WTC11 (cell line): ENCODE results near the gene ARMC7. TPM values are rescaled to one million over a fixed set of nuclear protein-coding genes. Genes with fewer than 3 reads are reported as not detected.

Experiments
- ATAC-seq: fragments of 200-7000 bp; cut with Tn5 transposase; 2 replicates; pipeline ENCODE4 v1.10.0; 2021; ENCODE audit warnings: mild to moderate bottlenecking, moderate library complexity
- CTCF ChIA-PET: fragments of 300-600 bp; sonication (Branson Sonifier 250); formaldehyde crosslinking; loops from one replicate; lab custom pipeline; 2021; ENCODE audit warnings: antibody characterized with exemption; lab: Charles Lee
- POLR2A ChIA-PET: fragments of 350-600 bp; sonication (Branson Sonifier 250); formaldehyde crosslinking; loops from one replicate; lab custom pipeline; 2021; ENCODE audit warnings: antibody characterized with exemption; lab: Charles Lee
- DNase-seq: peaks from one replicate; pipeline ENCODE4 v3.0.0; 2021; ENCODE audit warnings: low spot score
- H3K27ac Mint-ChIP-seq: 2 replicates; pipeline ENCODE4 v1.8.0; 2021; ENCODE audit warnings: mixed read lengths
- H3K27me3 Mint-ChIP-seq: 2 replicates; pipeline ENCODE4 v1.8.0; 2021; ENCODE audit warnings: low read depth, mild to moderate bottlenecking, moderate library complexity, mixed read lengths
- H3K36me3 Mint-ChIP-seq: 2 replicates; pipeline ENCODE4 v1.8.0; 2021; ENCODE audit warnings: mixed read lengths
- H3K4me1 Mint-ChIP-seq: 2 replicates; pipeline ENCODE4 v1.8.0; 2022; ENCODE audit warnings: mixed read lengths
- H3K4me3 Mint-ChIP-seq: 2 replicates; pipeline ENCODE4 v1.8.0; 2021; ENCODE audit warnings: mild to moderate bottlenecking, moderate library complexity, mixed read lengths
- H3K9me3 Mint-ChIP-seq: 2 replicates; pipeline ENCODE4 v1.8.0; 2021; ENCODE audit warnings: mixed read lengths
- CREB1 ChIP-seq: sonication (generic); formaldehyde crosslinking; IDR thresholded peaks from 2 replicates; pipeline ENCODE4 v1.8.0; 2023; ENCODE audit warnings: mild to moderate bottlenecking, missing genetic modification reagents
- ELF4 ChIP-seq: sonication (generic); formaldehyde crosslinking; IDR thresholded peaks from 2 replicates; pipeline ENCODE4 v1.8.1; 2022; ENCODE audit warnings: low read depth, mild to moderate bottlenecking, moderate library complexity, missing genetic modification reagents
- ESRRA ChIP-seq: sonication (generic); formaldehyde crosslinking; IDR thresholded peaks from 2 replicates; pipeline ENCODE4 v1.8.1; 2022; ENCODE audit warnings: mild to moderate bottlenecking, missing genetic modification reagents, borderline replicate concordance
- ETV6 ChIP-seq: sonication (generic); formaldehyde crosslinking; IDR thresholded peaks from 2 replicates; pipeline ENCODE4 v1.8.1; 2022; ENCODE audit warnings: mild to moderate bottlenecking, missing genetic modification reagents
- GTF2I ChIP-seq: fragments of 250-450 bp; sonication (Bioruptor Pico); conservative IDR thresholded peaks from 2 replicates; pipeline ENCODE4 v1.4.0; 2021; ENCODE audit warnings: mild to moderate bottlenecking
- IRF1 ChIP-seq: sonication (generic); formaldehyde crosslinking; IDR thresholded peaks from 2 replicates; pipeline ENCODE4 v1.8.0; 2023; ENCODE audit warnings: missing genetic modification reagents
- MAX ChIP-seq: sonication (generic); formaldehyde crosslinking; IDR thresholded peaks from 2 replicates; pipeline ENCODE4 v1.8.0; 2022; ENCODE audit warnings: mild to moderate bottlenecking, missing genetic modification reagents
- NFE2L1 ChIP-seq: sonication (generic); formaldehyde crosslinking; IDR thresholded peaks from 2 replicates; pipeline ENCODE4 v1.8.1; 2023; ENCODE audit warnings: missing genetic modification reagents
- NFYB ChIP-seq: sonication (generic); formaldehyde crosslinking; conservative IDR thresholded peaks from 2 replicates; pipeline ENCODE4 v1.8.0; 2022; ENCODE audit warnings: low read depth, missing genetic modification reagents
- NR2C2 ChIP-seq: sonication (generic); formaldehyde crosslinking; IDR thresholded peaks from 2 replicates; pipeline ENCODE4 v1.8.0; 2022; ENCODE audit warnings: mild to moderate bottlenecking, missing genetic modification reagents
- NR3C1 ChIP-seq: sonication (generic); formaldehyde crosslinking; conservative IDR thresholded peaks from 2 replicates; pipeline ENCODE4 v1.8.1; 2023; ENCODE audit warnings: low read depth, mild to moderate bottlenecking, missing genetic modification reagents
- SMAD3 ChIP-seq: sonication (generic); formaldehyde crosslinking; IDR thresholded peaks from 2 replicates; pipeline ENCODE4 v1.8.0; 2022; ENCODE audit warnings: missing genetic modification reagents, mild to moderate bottlenecking, borderline replicate concordance
- SP1 ChIP-seq: sonication (generic); formaldehyde crosslinking; conservative IDR thresholded peaks from 2 replicates; pipeline ENCODE4 v1.8.1; 2022; ENCODE audit warnings: missing genetic modification reagents
- STAT6 ChIP-seq: sonication (generic); formaldehyde crosslinking; conservative IDR thresholded peaks from 2 replicates; pipeline ENCODE4 v1.8.1; 2023; ENCODE audit warnings: mild to moderate bottlenecking, low read depth, missing genetic modification reagents, moderate library complexity
- TCF7 ChIP-seq: sonication (generic); formaldehyde crosslinking; IDR thresholded peaks from 2 replicates; pipeline ENCODE4 v1.8.0; 2022; ENCODE audit warnings: mild to moderate bottlenecking, low read depth, missing genetic modification reagents, moderate library complexity
- TEAD1 ChIP-seq: sonication (generic); formaldehyde crosslinking; IDR thresholded peaks from 2 replicates; pipeline ENCODE4 v1.8.0; 2022; ENCODE audit warnings: mild to moderate bottlenecking, missing genetic modification reagents
- TEAD4 ChIP-seq: sonication (generic); formaldehyde crosslinking; IDR thresholded peaks from 2 replicates; pipeline ENCODE4 v1.8.0; 2022; ENCODE audit warnings: mild to moderate bottlenecking, missing genetic modification reagents
- TP53 ChIP-seq: sonication (generic); formaldehyde crosslinking; IDR thresholded peaks from 2 replicates; pipeline ENCODE4 v1.8.1; 2023; ENCODE audit warnings: mild to moderate bottlenecking, missing genetic modification reagents
- USF1 ChIP-seq: sonication (generic); formaldehyde crosslinking; IDR thresholded peaks from 2 replicates; pipeline ENCODE4 v1.8.0; 2022; ENCODE audit warnings: mild to moderate bottlenecking, missing genetic modification reagents
- ZBTB21 ChIP-seq: sonication (generic); formaldehyde crosslinking; IDR thresholded peaks from 2 replicates; pipeline ENCODE4 v1.8.1; 2023; ENCODE audit warnings: mild to moderate bottlenecking, missing genetic modification reagents, borderline replicate concordance
- ZMAT4 ChIP-seq: fragments of 250-450 bp; sonication (Bioruptor Pico); IDR thresholded peaks from 2 replicates; pipeline ENCODE4 v1.9.0; 2021; ENCODE audit warnings: mild to moderate bottlenecking
- ZNF219 ChIP-seq: sonication (generic); formaldehyde crosslinking; IDR thresholded peaks from 2 replicates; pipeline ENCODE4 v1.8.0; 2023; ENCODE audit warnings: missing genetic modification reagents, mild to moderate bottlenecking, borderline replicate concordance
- ZNF232 ChIP-seq: sonication (generic); formaldehyde crosslinking; IDR thresholded peaks from 2 replicates; pipeline ENCODE4 v1.8.0; 2022; ENCODE audit warnings: mild to moderate bottlenecking, missing genetic modification reagents
- ZNF317 ChIP-seq: sonication (generic); formaldehyde crosslinking; IDR thresholded peaks from 2 replicates; pipeline ENCODE4 v1.8.1; 2023; ENCODE audit warnings: low read depth, mild to moderate bottlenecking, moderate library complexity, missing genetic modification reagents, borderline replicate concordance
- ZNF416 ChIP-seq: fragments of 250-450 bp; sonication (Bioruptor Pico); IDR thresholded peaks from 2 replicates; pipeline ENCODE4 v1.9.0; 2021; ENCODE audit warnings: mild to moderate bottlenecking, inconsistent platforms
- ZNF671 ChIP-seq: fragments of 250-450 bp; sonication (Bioruptor Pico); IDR thresholded peaks from 2 replicates; pipeline ENCODE4 v1.8.0; 2021; ENCODE audit warnings: mild to moderate bottlenecking
- total RNA-seq: library from RNA; stranded (reverse); gene quantifications from 3 replicates; pipeline ENCODE4 v1.2.3, GENCODE V29; 2021

Gene ARMC7
- total RNA-seq, 1 experiment from 2014 or later = 13.2 TPM

GRCh38 chr17:75063201-75063600 lies 46.6 kb upstream of the ARMC7 start:
- DNase-seq = no peak
- POLR2A ChIA-PET = interaction anchor here (0.5 to 0.6 kb wide), 3 partner anchors 57 to 176 kb away, joined by 3 to 4 read pairs (median 3); no protein-coding TSS in a partner anchor

GRCh38 chr17:75063626-75064025 lies 46.1 kb upstream of the ARMC7 start:
- CTCF ChIA-PET = interaction anchor here (0.7 to 3.3 kb wide), 7 partner anchors 9 to 50 kb away, joined by 4 to 18 read pairs (median 10); partner anchors contain the start of genes KCTD2 and SLC16A5
- H3K27ac Mint-ChIP-seq = no peak overlapping the region
- peak; percentile 23 for ATAC-seq

More at GRCh38 chr17:75063201-75063600, 46.6 kb upstream of the ARMC7 start:
- Mint-ChIP-seq H3K9me3 (no peaks in the 10 kb centered on the region), H3K27me3 (no peaks in the 10 kb centered on the region), H3K27ac (no peak overlapping the region), H3K4me3 (no peak overlapping the region), H3K36me3 (peaks cover 52% of the 10 kb centered on the region), H3K4me1 (no peaks in the 10 kb centered on the region)
- no peak for TF ChIP-seq ZNF671 (CRISPR knock-in tag)
- no peak for TF ChIP-seq TEAD4
- TF ChIP-seq ETV6 = no peak
- no peak for TF ChIP-seq ESRRA (CRISPR knock-in tag)
- no peak for TF ChIP-seq ZNF232 (CRISPR knock-in tag)
- no peak for TF ChIP-seq TCF7
- no peak for TF ChIP-seq NR2C2
- no peak for TF ChIP-seq CREB1 (CRISPR knock-in tag)
- TF ChIP-seq GTF2I (CRISPR knock-in tag) = no peak
- TF ChIP-seq ZBTB21 (CRISPR knock-in tag) = no peak
- TF ChIP-seq SP1 (CRISPR knock-in tag) = no peak
- no peak for TF ChIP-seq IRF1 (CRISPR knock-in tag)
- no peak for TF ChIP-seq ZNF317 (CRISPR knock-in tag)
- no peak for TF ChIP-seq USF1 (CRISPR knock-in tag)
- no peak for TF ChIP-seq ZNF219 (CRISPR knock-in tag)
- TF ChIP-seq NFYB (CRISPR knock-in tag) = no peak
- CTCF ChIA-PET = interaction anchor here (0.6 to 3.3 kb wide), 8 partner anchors 9 to 349 kb away, joined by 3 to 18 read pairs (median 5); partner anchors contain the start of genes KCTD2 and SLC16A5
- ATAC-seq = no peak

More at GRCh38 chr17:75063626-75064025, 46.1 kb upstream of the ARMC7 start:
- no peak for TF ChIP-seq MAX
- TF ChIP-seq SMAD3 (CRISPR knock-in tag) = no peak
- TF ChIP-seq ELF4 = no peak
- no peak for TF ChIP-seq ZMAT4
- TF ChIP-seq STAT6 (CRISPR knock-in tag) = no peak
- no peak for TF ChIP-seq ZBTB21 (CRISPR knock-in tag)
- TF ChIP-seq TP53 (CRISPR knock-in tag) = no peak
- no peak for TF ChIP-seq NFE2L1 (CRISPR knock-in tag)
- TF ChIP-seq ZNF416 (CRISPR knock-in tag) = no peak
- no peak for TF ChIP-seq TEAD1 (CRISPR knock-in tag)
- TF ChIP-seq NR3C1 = no peak
- POLR2A ChIA-PET = interaction anchor here (0.5 kb wide), 1 partner anchor 60 kb away, joined by 4 read pairs; no protein-coding TSS in a partner anchor
- no peaks in the 10 kb centered on the region for H3K4me1 Mint-ChIP-seq
- H3K4me3 Mint-ChIP-seq = no peak overlapping the region
- H3K27me3 Mint-ChIP-seq = no peaks in the 10 kb centered on the region
- no peak for DNase-seq
- H3K9me3 Mint-ChIP-seq = no peaks in the 10 kb centered on the region
- H3K36me3 Mint-ChIP-seq = peaks cover 52% of the 10 kb centered on the region
